GM12864 (cell line): ENCODE data around the gene PSMD12.

Experiments
- DNase-seq: peaks from one replicate; pipeline ENCODE4 v3.0.0-alpha.2; 2011; ENCODE audit warnings: low read depth
- H3K4me3 ChIP-seq: 2 replicates; pipeline ENCODE4 v1.5.1; 2011; ENCODE audit warnings: mild to moderate bottlenecking, low read depth, low read length, control low read depth
- TF ChIP-seq, protein P1 (sequence below): IDR thresholded peaks from 2 replicates; pipeline ENCODE4 v1.5.1; 2011; ENCODE audit warnings: low read depth, mild to moderate bottlenecking, moderate library complexity, low read length, control low read depth, inconsistent platforms; ENCODE audit errors: missing control alignments

PSMD12 gene

DNA sequence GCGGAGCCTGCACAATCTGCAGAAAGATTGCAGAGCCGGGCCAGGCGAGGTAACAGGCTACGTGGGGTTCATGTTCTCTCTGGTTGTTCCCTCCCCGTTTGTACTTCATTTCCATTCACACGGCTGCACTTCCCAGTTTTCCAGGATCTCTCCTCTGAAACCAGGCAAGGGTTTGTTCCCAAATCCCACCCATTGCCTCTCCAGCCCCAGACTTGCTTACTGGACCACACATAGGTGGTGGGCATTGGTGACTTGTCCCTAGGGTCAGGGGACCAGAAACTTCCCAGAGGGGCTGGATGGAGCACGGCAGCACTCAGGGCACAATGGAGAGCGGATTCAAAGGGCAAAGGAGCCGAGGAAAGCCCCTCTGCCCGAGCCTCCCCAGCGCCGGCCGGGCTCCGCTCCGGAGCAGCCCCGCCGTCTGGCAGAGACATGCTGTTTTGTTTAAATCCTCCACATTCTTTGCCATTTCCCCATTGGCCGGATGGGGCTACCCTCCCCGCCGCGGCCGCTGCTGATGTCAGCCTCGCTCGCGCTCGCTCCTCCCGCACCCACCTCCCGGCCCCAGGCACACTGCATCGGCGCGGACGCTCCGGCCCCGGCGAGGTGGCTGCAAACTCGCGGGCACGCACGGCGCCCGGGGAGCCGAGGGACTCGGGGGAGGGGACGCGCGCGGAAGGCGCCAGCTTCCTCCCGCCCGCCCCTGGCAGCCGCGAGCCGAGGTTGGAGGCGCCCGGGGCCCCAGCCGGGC, 10.5 kb upstream of the PSMD12 start, which contains the start of gene PITPNC1:
Gene PITPNC1, plus strand, starts transcription at position 545 of the 751 bp plus-strand sequence.
- peak within 1 kb of the TSS; percentile 75 for H3K4me3 ChIP-seq
- TF ChIP-seq, protein P1, sequence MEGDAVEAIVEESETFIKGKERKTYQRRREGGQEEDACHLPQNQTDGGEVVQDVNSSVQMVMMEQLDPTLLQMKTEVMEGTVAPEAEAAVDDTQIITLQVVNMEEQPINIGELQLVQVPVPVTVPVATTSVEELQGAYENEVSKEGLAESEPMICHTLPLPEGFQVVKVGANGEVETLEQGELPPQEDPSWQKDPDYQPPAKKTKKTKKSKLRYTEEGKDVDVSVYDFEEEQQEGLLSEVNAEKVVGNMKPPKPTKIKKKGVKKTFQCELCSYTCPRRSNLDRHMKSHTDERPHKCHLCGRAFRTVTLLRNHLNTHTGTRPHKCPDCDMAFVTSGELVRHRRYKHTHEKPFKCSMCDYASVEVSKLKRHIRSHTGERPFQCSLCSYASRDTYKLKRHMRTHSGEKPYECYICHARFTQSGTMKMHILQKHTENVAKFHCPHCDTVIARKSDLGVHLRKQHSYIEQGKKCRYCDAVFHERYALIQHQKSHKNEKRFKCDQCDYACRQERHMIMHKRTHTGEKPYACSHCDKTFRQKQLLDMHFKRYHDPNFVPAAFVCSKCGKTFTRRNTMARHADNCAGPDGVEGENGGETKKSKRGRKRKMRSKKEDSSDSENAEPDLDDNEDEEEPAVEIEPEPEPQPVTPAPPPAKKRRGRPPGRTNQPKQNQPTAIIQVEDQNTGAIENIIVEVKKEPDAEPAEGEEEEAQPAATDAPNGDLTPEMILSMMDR: peak; percentile 10
- DNase-seq: peak; percentile 55

DNA sequence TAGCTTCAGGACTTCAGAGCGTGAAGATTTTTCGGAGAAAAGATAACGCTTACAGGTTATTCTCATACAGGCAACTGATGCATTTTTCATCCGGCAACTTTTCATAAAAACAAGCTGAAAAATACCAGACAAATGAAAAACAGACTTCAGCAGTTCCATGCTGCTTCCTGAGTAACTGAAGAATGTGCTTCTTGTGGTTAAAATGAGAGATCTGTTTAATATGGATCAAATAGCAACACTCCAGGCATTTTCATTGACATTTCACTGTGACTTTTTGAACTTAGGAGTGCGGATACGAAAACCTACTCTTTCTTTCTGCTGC, 10.0 kb upstream of the PSMD12 start:
- TF ChIP-seq, protein P1: no peak
- peak overlapping the region; percentile 75 for H3K4me3 ChIP-seq
- DNase-seq: no peak

DNA sequence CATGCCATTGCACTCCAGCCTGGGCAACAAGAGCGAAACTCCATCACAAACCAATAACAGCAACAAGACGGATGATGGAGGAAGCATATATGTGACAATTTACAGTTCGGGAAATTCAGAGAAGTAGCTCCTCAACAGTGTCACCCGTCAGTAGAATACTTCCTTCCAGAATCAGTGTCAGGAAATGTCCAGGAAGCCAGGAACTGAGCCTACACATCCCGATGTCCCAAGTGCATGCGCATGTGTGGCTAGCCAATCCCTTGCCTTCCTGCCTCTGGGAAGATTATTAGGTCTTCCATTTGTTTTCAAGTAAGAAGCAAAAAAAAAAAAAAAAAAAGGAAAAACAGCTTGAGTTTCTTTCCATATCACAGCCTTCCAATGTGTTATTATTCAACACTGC, 9.3 kb upstream of the PSMD12 start:
- H3K4me3 ChIP-seq: no peak overlapping the region
- TF ChIP-seq, protein P1: no peak
- DNase-seq: no peak

DNA sequence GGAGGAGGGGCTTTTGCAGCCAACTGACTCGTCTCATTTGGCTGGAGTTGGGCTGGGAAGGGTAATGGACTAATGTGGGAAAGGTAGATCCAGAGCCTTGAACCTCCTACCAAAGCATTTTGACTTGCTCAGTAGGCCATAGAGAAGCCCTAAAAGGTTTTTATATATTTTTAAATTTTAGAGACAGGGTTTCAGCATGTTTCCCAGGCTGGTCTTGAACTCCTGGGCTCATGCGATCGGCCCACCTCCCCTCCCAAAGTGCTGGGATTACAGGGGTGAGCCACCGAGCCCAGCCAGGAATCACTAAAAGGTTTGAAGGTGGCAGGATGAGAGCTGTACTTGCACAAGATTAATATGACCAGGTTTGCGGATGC, 8.7 kb upstream of the PSMD12 start:
- no peak overlapping the region for H3K4me3 ChIP-seq
- TF ChIP-seq, protein P1: no peak
- no peak for DNase-seq

DNA sequence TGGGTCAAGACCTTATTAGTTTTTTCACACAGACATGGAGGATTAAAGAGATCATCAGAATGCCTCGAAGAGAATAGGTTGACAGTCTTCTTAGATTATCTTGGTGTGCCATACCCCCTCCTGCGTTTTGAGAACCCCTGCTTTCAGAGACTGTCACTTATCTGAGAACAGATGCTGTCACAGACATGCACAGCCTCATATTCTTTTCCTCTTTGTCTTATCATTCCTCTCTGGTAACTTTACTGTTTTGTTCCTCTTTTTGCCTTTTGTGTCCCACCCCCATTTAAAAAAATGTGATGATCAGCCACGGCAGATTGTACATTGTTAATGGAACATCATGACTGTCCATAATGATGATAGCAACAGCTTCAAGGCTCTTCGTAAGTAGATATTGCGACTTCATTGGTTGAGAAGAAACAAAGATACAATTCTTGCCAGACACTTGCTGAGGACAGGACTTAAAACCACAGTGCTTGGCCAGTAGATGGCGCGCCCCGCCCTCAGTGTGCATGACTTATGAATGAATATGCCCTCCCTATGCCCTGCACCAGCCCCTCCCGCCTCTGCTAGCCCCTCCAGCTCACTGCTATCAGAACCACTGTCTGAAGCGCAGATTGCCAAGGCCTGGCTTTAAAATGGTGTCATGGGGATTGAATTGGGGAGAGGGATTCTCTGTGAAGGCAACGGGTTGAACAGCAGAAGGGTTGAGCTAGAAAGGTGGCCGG, 8.1 kb upstream of the PSMD12 start:
- TF ChIP-seq, protein P1: peak; percentile 87

DNA sequence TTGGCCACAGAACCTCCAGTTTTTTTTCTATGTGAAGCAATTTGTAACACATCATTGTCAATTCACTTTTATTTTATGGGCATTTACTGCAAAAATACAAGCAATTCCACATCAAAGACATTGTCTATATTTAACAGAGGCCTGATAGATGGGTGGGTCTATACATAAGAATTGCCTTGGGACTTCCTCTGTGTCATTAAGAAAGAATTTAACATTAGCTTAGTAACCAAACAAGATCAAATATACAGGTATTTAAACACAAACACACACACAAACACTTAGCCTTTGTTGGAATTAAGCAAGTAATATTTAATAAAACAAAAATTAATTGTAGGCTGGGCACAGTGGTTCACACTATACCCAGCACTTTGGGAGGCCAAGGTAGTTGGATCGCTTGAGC, 6.4 kb upstream of the PSMD12 start:
- no peak for DNase-seq
- TF ChIP-seq, protein P1: no peak
- no peak overlapping the region for H3K4me3 ChIP-seq

More for the DNA sequence above, 8.1 kb upstream of the PSMD12 start:
- H3K4me3 ChIP-seq: no peak overlapping the region
- peak; percentile 61 for DNase-seq

DNA sequence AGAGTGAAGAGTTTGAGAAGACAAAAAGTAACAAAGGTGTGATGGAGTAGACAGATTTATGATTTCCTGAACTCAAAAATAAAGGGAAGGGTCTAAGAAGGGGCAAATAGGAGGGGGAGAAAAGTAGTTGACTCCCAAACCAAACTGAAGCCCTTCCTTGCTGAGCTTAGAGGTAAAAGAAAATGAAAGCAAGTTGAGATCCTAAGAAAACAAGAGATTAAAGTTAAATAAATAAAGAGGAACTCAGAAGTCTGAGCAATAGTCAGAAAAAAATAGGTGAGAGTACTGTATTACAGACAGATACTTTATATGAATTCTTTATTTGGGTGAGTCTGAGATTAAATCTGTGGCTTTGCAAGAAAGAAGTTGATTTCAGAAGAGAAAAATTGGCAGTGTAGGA, 3.3 kb upstream of the PSMD12 start:
- DNase-seq: no peak
- TF ChIP-seq, protein P1: no peak
- no peak overlapping the region for H3K4me3 ChIP-seq
